HepG2 (cell line): ENCODE data around the gene TPPP3. TPM values are rescaled to one million over a fixed set of nuclear protein-coding genes. Genes with fewer than 3 reads are reported as not detected.

Experiments
- CBX1 ChIP-seq: IDR thresholded peaks from one replicate; pipeline ENCODE4 v1.6.1; 2016; ENCODE audit warnings: antibody characterized with exemption, low read depth
- CHCHD3 ChIP-seq: sonication (generic); formaldehyde crosslinking; IDR thresholded peaks from 2 replicates; pipeline ENCODE4 v1.8.0; 2022; ENCODE audit warnings: mild to moderate bottlenecking, missing genetic modification reagents, moderate library complexity
- FOXA3 ChIP-seq: IDR thresholded peaks from 2 replicates; pipeline ENCODE4 v1.6.1; 2016; ENCODE audit warnings: missing genetic modification reagents, missing compliant biosample characterization
- GPN1 ChIP-seq: sonication (generic); formaldehyde crosslinking; IDR thresholded peaks from 2 replicates; pipeline ENCODE4 v1.5.1; 2020; ENCODE audit warnings: missing genetic modification reagents, borderline replicate concordance
- HNF1B ChIP-seq: sonication (generic); formaldehyde crosslinking; IDR thresholded peaks from 2 replicates; pipeline ENCODE4 v1.5.1; 2020; ENCODE audit warnings: mild to moderate bottlenecking, moderate library complexity, missing genetic modification reagents
- NFRKB ChIP-seq: fragments of 450-650 bp; IDR thresholded peaks from 2 replicates; pipeline ENCODE4 v1.6.1; 2017
- NFYB ChIP-seq: sonication (generic); formaldehyde crosslinking; IDR thresholded peaks from 2 replicates; pipeline ENCODE4 v1.4.0; 2020; ENCODE audit warnings: missing genetic modification reagents
- PRDM15 ChIP-seq: sonication (generic); formaldehyde crosslinking; IDR thresholded peaks from 2 replicates; pipeline ENCODE4 v1.4.0; 2020; ENCODE audit warnings: missing genetic modification reagents
- TRIM22 ChIP-seq: fragments of 450-650 bp; IDR thresholded peaks from 2 replicates; pipeline ENCODE4 v1.6.1; 2017
- ZBTB38 ChIP-seq: sonication (generic); formaldehyde crosslinking; IDR thresholded peaks from 2 replicates; pipeline ENCODE4 v1.5.1; 2020; ENCODE audit warnings: mild to moderate bottlenecking, missing genetic modification reagents
- ZMYM3 ChIP-seq: sonication (generic); formaldehyde crosslinking; IDR thresholded peaks from 2 replicates; pipeline ENCODE4 v1.5.1; 2020; ENCODE audit warnings: mild to moderate bottlenecking, missing genetic modification reagents
- ZNF350 ChIP-seq: sonication (generic); formaldehyde crosslinking; IDR thresholded peaks from 2 replicates; pipeline ENCODE4 v1.4.0; 2020; ENCODE audit warnings: mild to moderate bottlenecking, low read depth, missing genetic modification reagents, borderline replicate concordance
- ZNF557 ChIP-seq: sonication (generic); formaldehyde crosslinking; IDR thresholded peaks from 2 replicates; pipeline ENCODE4 v1.4.0; 2020; ENCODE audit warnings: missing genetic modification reagents
- polyA plus RNA-seq, 8 experiments: library from polyadenylated mRNA; depleted of rRNA in 3 of 8; stranded (reverse) in 7 of 8; unstranded in 1 of 8; fragments of >200 nt; fragmentation: Illumina TruSeq in 4 of 8; extraction: Trizol in 4 of 8; gene quantifications; 2 replicates each; pipeline versions ENCODE4 v1.2.1 to v1.2.3, GENCODE V29; 2011 to 2016; ENCODE audit warnings: low read depth in 4 of 8, missing spikeins in 1 of 8, mixed read lengths in 1 of 8; ENCODE audit not compliant: insufficient read depth in 1 of 8
- total RNA-seq, 5 experiments: library from RNA; depleted of rRNA; stranded (reverse); fragments of >200 nt; fragmentation: Illumina TruSeq; extraction: Trizol; gene quantifications; 2 replicates each; pipeline ENCODE4 v1.2.3, GENCODE V29; 2016; ENCODE audit warnings: low read depth in 1 of 5
- TF ChIP-seq, protein P1 (sequence below): sonication (generic); formaldehyde crosslinking; IDR thresholded peaks from 2 replicates; pipeline ENCODE4 v1.8.1; 2023; ENCODE audit warnings: missing genetic modification reagents, mild to moderate bottlenecking, borderline replicate concordance
- TF ChIP-seq, protein P2 (sequence below): sonication (generic); formaldehyde crosslinking; IDR thresholded peaks from 2 replicates; pipeline ENCODE4 v1.4.0; 2020; ENCODE audit warnings: missing genetic modification reagents
- TF ChIP-seq, protein P3 (sequence below): IDR thresholded peaks from 2 replicates; pipeline ENCODE4 v1.6.1; 2016; ENCODE audit warnings: mild to moderate bottlenecking

The TPPP3 gene
- total and polyA plus RNA-seq, 2 of the 13 experiments (the other 11 are each of a cell fraction or from before 2014, with no cell fraction given), result 0.16 to 0.44 TPM

GRCh38 chr16:67397812-67398545, 4.7 kb upstream of the TPPP3 start (continued):
- no peak for TF ChIP-seq TRIM22
- no peak for TF ChIP-seq NFYB (CRISPR knock-in tag)
- no peak for TF ChIP-seq PRDM15 (CRISPR knock-in tag)
- no peak for TF ChIP-seq ZNF350 (CRISPR knock-in tag)
- TF ChIP-seq CHCHD3 (CRISPR knock-in tag), result no peak
- TF ChIP-seq NFRKB, result no peak
- TF ChIP-seq, protein P1, sequence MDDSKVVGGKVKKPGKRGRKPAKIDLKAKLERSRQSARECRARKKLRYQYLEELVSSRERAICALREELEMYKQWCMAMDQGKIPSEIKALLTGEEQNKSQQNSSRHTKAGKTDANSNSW (CRISPR knock-in tag), result no peak
- TF ChIP-seq, protein P2, sequence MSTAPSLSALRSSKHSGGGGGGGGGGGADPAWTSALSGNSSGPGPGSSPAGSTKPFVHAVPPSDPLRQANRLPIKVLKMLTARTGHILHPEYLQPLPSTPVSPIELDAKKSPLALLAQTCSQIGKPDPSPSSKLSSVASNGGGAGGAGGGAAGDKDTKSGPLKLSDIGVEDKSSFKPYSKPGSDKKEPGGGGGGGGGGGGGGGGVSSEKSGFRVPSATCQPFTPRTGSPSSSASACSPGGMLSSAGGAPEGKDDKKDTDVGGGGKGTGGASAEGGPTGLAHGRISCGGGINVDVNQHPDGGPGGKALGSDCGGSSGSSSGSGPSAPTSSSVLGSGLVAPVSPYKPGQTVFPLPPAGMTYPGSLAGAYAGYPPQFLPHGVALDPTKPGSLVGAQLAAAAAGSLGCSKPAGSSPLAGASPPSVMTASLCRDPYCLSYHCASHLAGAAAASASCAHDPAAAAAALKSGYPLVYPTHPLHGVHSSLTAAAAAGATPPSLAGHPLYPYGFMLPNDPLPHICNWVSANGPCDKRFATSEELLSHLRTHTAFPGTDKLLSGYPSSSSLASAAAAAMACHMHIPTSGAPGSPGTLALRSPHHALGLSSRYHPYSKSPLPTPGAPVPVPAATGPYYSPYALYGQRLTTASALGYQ (CRISPR knock-in tag), result no peak
- TF ChIP-seq ZNF557, result no peak
- no peak for TF ChIP-seq ZBTB38 (CRISPR knock-in tag)
- TF ChIP-seq FOXA3, result no peak
- TF ChIP-seq, protein P3, sequence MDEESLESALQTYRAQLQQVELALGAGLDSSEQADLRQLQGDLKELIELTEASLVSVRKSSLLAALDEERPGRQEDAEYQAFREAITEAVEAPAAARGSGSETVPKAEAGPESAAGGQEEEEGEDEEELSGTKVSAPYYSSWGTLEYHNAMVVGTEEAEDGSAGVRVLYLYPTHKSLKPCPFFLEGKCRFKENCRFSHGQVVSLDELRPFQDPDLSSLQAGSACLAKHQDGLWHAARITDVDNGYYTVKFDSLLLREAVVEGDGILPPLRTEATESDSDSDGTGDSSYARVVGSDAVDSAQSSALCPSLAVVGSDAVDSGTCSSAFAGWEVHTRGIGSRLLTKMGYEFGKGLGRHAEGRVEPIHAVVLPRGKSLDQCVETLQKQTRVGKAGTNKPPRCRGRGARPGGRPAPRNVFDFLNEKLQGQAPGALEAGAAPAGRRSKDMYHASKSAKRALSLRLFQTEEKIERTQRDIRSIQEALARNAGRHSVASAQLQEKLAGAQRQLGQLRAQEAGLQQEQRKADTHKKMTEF (CRISPR knock-in tag), result no peak
- TF ChIP-seq ZMYM3 (CRISPR knock-in tag), result no peak
- no peak for TF ChIP-seq HNF1B (CRISPR knock-in tag)
- no peak for TF ChIP-seq CBX1
- TF ChIP-seq GPN1, result no peak
- TF ChIP-seq, all 625 proteins: peak for 6
